Esophagus muscularis mucosa (tissue), 4 donors: ENCODE measurements around the gene DCDC2C. TPM values are rescaled to one million over a fixed set of nuclear protein-coding genes. Genes with fewer than 3 reads are reported as not detected.
A peak's percentile ranks its signal among the peaks of the same experiment; 100 is the strongest.

Source experiments
- DNase-seq: peaks from one replicate; pipeline ENCODE4 v3.0.0-alpha.2; 2017; ENCODE audit errors: extremely low spot score
- H3K27ac ChIP-seq, 4 donors: fragments of 200-600 bp; sonication (generic); replicated peaks in 1 of 4; 1 replicate in 3 of 4; 2 replicates in 1 of 4; pipeline ENCODE4 v1.5.1; 2016 to 2019; ENCODE audit warnings: mild to moderate bottlenecking in 1 of 4
- H3K27me3 ChIP-seq, 4 donors: fragments of 200-600 bp; sonication (generic); one replicate each; pipeline versions ENCODE4 v1.5.1 to v1.6.0; 2016 to 2019
- H3K36me3 ChIP-seq, 4 donors: fragments of 200-600 bp; sonication (generic); one replicate each; pipeline ENCODE4 v1.5.1; 2016 to 2019
- H3K4me1 ChIP-seq, 4 donors: fragments of 200-600 bp; sonication (generic); one replicate each; pipeline ENCODE4 v1.5.1; 2016 to 2019
- H3K4me3 ChIP-seq, 4 donors: fragments of 200-600 bp; sonication (generic); 1 replicate in 2 of 4; 2 replicates in 2 of 4; pipeline ENCODE4 v1.5.1; 2016 to 2019; ENCODE audit warnings: mild to moderate bottlenecking in 4 of 4, moderate library complexity in 1 of 4
- H3K9me3 ChIP-seq, 4 donors: fragments of 200-600 bp; sonication (generic); 1 replicate in 3 of 4; 2 replicates in 1 of 4; pipeline ENCODE4 v1.5.1; 2016 to 2019
- CTCF ChIP-seq, 3 experiments: fragments of 200-600 bp in 2 of 3; fragments of 450-650 bp in 1 of 3; sonication (generic) in 2 of 3; IDR thresholded peaks; one replicate each; pipeline ENCODE4 v1.5.1; 2017 to 2019; ENCODE audit warnings: antibody characterized with exemption in 3 of 3, mild to moderate bottlenecking in 2 of 3, moderate library complexity in 1 of 3
- EP300 ChIP-seq: sonication (generic); formaldehyde crosslinking; IDR thresholded peaks from one replicate; pipeline ENCODE4 v1.6.1; 2017; ENCODE audit warnings: antibody characterized with exemption
- POLR2A ChIP-seq: fragments of 450-650 bp; IDR thresholded peaks from one replicate; pipeline ENCODE4 v1.6.1; 2017; ENCODE audit warnings: antibody characterized with exemption, moderate library complexity, mild to moderate bottlenecking, low read depth
- POLR2AphosphoS5 ChIP-seq, 2 donors: sonication (generic); formaldehyde crosslinking; IDR thresholded peaks; one replicate each; pipeline ENCODE4 v1.6.1; 2017; ENCODE audit warnings: antibody characterized with exemption in 2 of 2
- WGBS: methylation state at CpG from one replicate; pipeline ENCODE4 v1.1.5; 2018; 5-methylcytosine and 5-hydroxymethylcytosine counted together
- intact Hi-C: fragments of 100-400 bp; cut with DNase I; formaldehyde crosslinking; loops from one replicate; pipeline ENCODE4 v1.15.1; 2023
- total RNA-seq, 4 donors: library from RNA; depleted of rRNA; stranded (reverse); fragments of >200 nt; gene quantifications; one replicate each; pipeline versions ENCODE4 v1.1.0 to v1.2.1, GENCODE V29; 2016

Gene DCDC2C
- total RNA-seq, 4 donors from 2014 or later = 0.83 TPM; not detected in 3

GRCh38 chr2:3692375-3692774 lies 11.0 kb upstream of the DCDC2C start:
- Histone ChIP-seq H3K27me3 (peaks cover 0 to 13% (median 0%) of the 10 kb centered on the region in 4 donors), H3K9me3 (peaks cover 0 to 11% (median 3%) of the 10 kb centered on the region in 4 donors), H3K36me3 (no peaks in the 10 kb centered on the region), H3K4me3 (no peak overlapping the region), H3K27ac (no peak overlapping the region), H3K4me1 (no peaks in the 10 kb centered on the region)
- intact Hi-C loops = no loop called here
- no peak for TF ChIP-seq EP300
- TF ChIP-seq CTCF (IDR thresholded peaks at IDR 0.05) = peak in 2 of 3 experiments; percentile 6 to 14
- DNase-seq = no peak

- Histone ChIP-seq H3K9me3 (peaks cover 0 to 2% (median 0%) of the 10 kb centered on the region in 4 donors), H3K4me3 (no peak overlapping the region), H3K4me1 (no peaks in the 10 kb centered on the region), H3K27ac (no peak overlapping the region), H3K36me3 (no peaks in the 10 kb centered on the region), H3K27me3 (peaks cover 0 to 13% (median 1%) of the 10 kb centered on the region in 4 donors)
- no peak for DNase-seq
- TF ChIP-seq POLR2AphosphoS5 (IDR thresholded peaks at IDR 0.05) (no peak), EP300 (no peak), CTCF (IDR thresholded peaks at IDR 0.05) (no peak), POLR2A (no peak)
- WGBS = 73% methylated on average over 3 of the region's 3 CpGs
- intact Hi-C loops = no loop called here
Measured at GRCh38 chr2:3696545-3696944, 6.8 kb upstream of the DCDC2C start.

GRCh38 chr2:3701071-3701470 lies 2.3 kb upstream of the DCDC2C start:
- intact Hi-C loops = no loop called here
- Histone ChIP-seq H3K27ac (no peak overlapping the region), H3K9me3 (no peaks in the 10 kb centered on the region), H3K4me3 (no peak overlapping the region), H3K4me1 (peaks cover 4 to 27% (median 13%) of the 10 kb centered on the region in 4 donors), H3K36me3 (no peaks in the 10 kb centered on the region), H3K27me3 (peaks cover 0 to 39% (median 25%) of the 10 kb centered on the region in 4 donors)
- TF ChIP-seq EP300 (no peak), CTCF (IDR thresholded peaks at IDR 0.05) (no peak), POLR2AphosphoS5 (IDR thresholded peaks at IDR 0.05) (no peak), POLR2A (no peak)
- WGBS = 89% methylated on average over 5 of the region's 5 CpGs
- no peak for DNase-seq

GRCh38 chr2:3703757-3704355 lies 481 bp downstream of the DCDC2C start:
- H3K4me1 ChIP-seq = peaks cover 4 to 34% (median 14%) of the 10 kb centered on the region in 4 donors
- H3K36me3 ChIP-seq = no peaks in the 10 kb centered on the region
- no CpG with 5 or more reads among the region's 73 CpGs for WGBS
- intact Hi-C loops = no loop called here
- no peak overlapping the region for H3K27ac ChIP-seq
- no peak for DNase-seq
- H3K4me3 ChIP-seq = peak overlapping the region; percentile 24 to 49 (median 36)
- TF ChIP-seq CTCF (IDR thresholded peaks at IDR 0.05) (no peak), POLR2A (no peak)
- no peaks in the 10 kb centered on the region for H3K9me3 ChIP-seq
- H3K27me3 ChIP-seq = peaks cover 0 to 60% (median 25%) of the 10 kb centered on the region in 4 donors

GRCh38 chr2:3704692-3705091 lies 1.3 kb downstream of the DCDC2C start:
- intact Hi-C loops = no loop called here
- H3K9me3 ChIP-seq = no peaks in the 10 kb centered on the region
- TF ChIP-seq EP300 = no peak
- no peak for TF ChIP-seq POLR2AphosphoS5 (IDR thresholded peaks at IDR 0.05)
- TF ChIP-seq POLR2A = no peak
- no peak for TF ChIP-seq CTCF (IDR thresholded peaks at IDR 0.05)
- H3K36me3 ChIP-seq = no peaks in the 10 kb centered on the region
- no peak for DNase-seq
- H3K27me3 ChIP-seq = peaks cover 0 to 67% (median 25%) of the 10 kb centered on the region in 4 donors
- 34% methylated on average over 5 of the region's 6 CpGs for WGBS
- no peak overlapping the region for H3K4me3 ChIP-seq
- H3K27ac ChIP-seq = no peak overlapping the region
- H3K4me1 ChIP-seq = peaks cover 4 to 34% (median 14%) of the 10 kb centered on the region in 4 donors
